OCI-LY3 (cell line): ENCODE results near the gene OXNAD1.

Experiments
- H2AFZ ChIP-seq: fragments of 200-600, 300-600 bp; shearing (Covaris generic); 2 replicates; pipeline ENCODE4 v1.6.0; 2014; ENCODE audit warnings: antibody characterized with exemption, low read depth, low read length
- H3K27ac ChIP-seq: fragments of 200-600, 300-600 bp; sonication (generic); 2 replicates; pipeline ENCODE4 v1.5.1; 2014; ENCODE audit warnings: mild to moderate bottlenecking, low read length, moderate library complexity, mixed read lengths
- H3K27me3 ChIP-seq: fragments of 200-600, 300-600 bp; sonication (generic); 2 replicates; pipeline ENCODE4 v1.6.1; 2014; ENCODE audit warnings: low read depth, low read length, mixed read lengths
- H3K36me3 ChIP-seq: fragments of 200-600, 300-600 bp; sonication (generic); replicated peaks from 2 replicates; pipeline ENCODE3; 2014; ENCODE audit warnings: low read depth, low read length, mixed read lengths
- H3K4me1 ChIP-seq: fragments of 300-600, 200-600 bp; sonication (generic); 2 replicates; pipeline ENCODE4 v1.6.1; 2014; ENCODE audit warnings: low read length, mixed read lengths
- H3K4me2 ChIP-seq: fragments of 200-600, 300-600 bp; sonication (generic); 2 replicates; pipeline ENCODE4 v1.6.1; 2014; ENCODE audit warnings: low read length, mixed read lengths
- H3K4me3 ChIP-seq: fragments of 300-600, 200-600 bp; sonication (generic); 2 replicates; pipeline ENCODE4 v1.5.1; 2014; ENCODE audit warnings: antibody characterized with exemption, mild to moderate bottlenecking, low read length, moderate library complexity
- H3K79me2 ChIP-seq: fragments of 300-600, 200-600 bp; shearing (Covaris generic); 2 replicates; pipeline ENCODE4 v1.6.1; 2014; ENCODE audit warnings: mild to moderate bottlenecking, low read length, mixed read lengths
- H3K9ac ChIP-seq: fragments of 300-600, 200-600 bp; shearing (Covaris generic); 2 replicates; pipeline ENCODE4 v1.6.0; 2014; ENCODE audit warnings: mild to moderate bottlenecking, low read length, moderate library complexity
- H3K9me3 ChIP-seq: fragments of 200-600, 300-600 bp; shearing (Covaris generic); 2 replicates; pipeline ENCODE4 v1.6.1; 2014; ENCODE audit warnings: low read length, mixed read lengths; ENCODE audit not compliant: insufficient read depth
- H4K20me1 ChIP-seq: fragments of 200-600, 300-600 bp; sonication (generic); 2 replicates; pipeline ENCODE4 v1.6.1; 2016; ENCODE audit warnings: low read length, mixed read lengths; ENCODE audit not compliant: insufficient read depth
- CTCF ChIP-seq: fragments of 200-600, 300-600 bp; sonication (generic); IDR thresholded peaks from 2 replicates; pipeline ENCODE4 v1.5.1; 2014; ENCODE audit warnings: antibody characterized with exemption, low read length, low read depth
- EZH2phosphoT487 ChIP-seq: fragments of 200-600 bp; shearing (Covaris generic); IDR thresholded peaks from 2 replicates; pipeline ENCODE4 v1.6.1; 2018; ENCODE audit warnings: antibody characterized with exemption, mixed run types, low read depth

The OXNAD1 gene

GRCh38 chr3:16320711-16321110, 55.7 kb downstream of the OXNAD1 start:
- Histone ChIP-seq H3K9ac (no peak overlapping the region), H4K20me1 (peaks cover 42% of the 10 kb centered on the region), H3K4me3 (no peak overlapping the region), H3K79me2 (peaks cover 20% of the 10 kb centered on the region), H2AFZ (no peak overlapping the region), H3K9me3 (no peaks in the 10 kb centered on the region), H3K4me2 (no peak overlapping the region), H3K4me1 (peaks cover 23% of the 10 kb centered on the region), H3K36me3 (peaks cover 85% of the 10 kb centered on the region), H3K27ac (no peak overlapping the region), H3K27me3 (no peaks in the 10 kb centered on the region)
- TF ChIP-seq CTCF (no peak), EZH2phosphoT487 (no peak)

- peaks cover 43% of the 10 kb centered on the region for H4K20me1 ChIP-seq
- H3K9me3 ChIP-seq, result no peaks in the 10 kb centered on the region
- TF ChIP-seq EZH2phosphoT487 (no peak), CTCF (no peak)
- no peak overlapping the region for H2AFZ ChIP-seq
- no peak overlapping the region for H3K4me3 ChIP-seq
- H3K4me2 ChIP-seq, result no peak overlapping the region
- H3K9ac ChIP-seq, result no peak overlapping the region
- H3K4me1 ChIP-seq, result peaks cover 23% of the 10 kb centered on the region
- H3K27me3 ChIP-seq, result no peaks in the 10 kb centered on the region
- H3K36me3 ChIP-seq, result peaks cover 84% of the 10 kb centered on the region
- no peak overlapping the region for H3K27ac ChIP-seq
- peaks cover 24% of the 10 kb centered on the region for H3K79me2 ChIP-seq
Observed at GRCh38 chr3:16322189-16322588, 57.2 kb downstream of the OXNAD1 start.

- H3K27me3 ChIP-seq, result no peaks in the 10 kb centered on the region
- peaks cover 17% of the 10 kb centered on the region; the same call in 1 of the 2 replicates for H3K79me2 ChIP-seq
- peaks cover 13% of the 10 kb centered on the region for H3K4me1 ChIP-seq
- no peak overlapping the region for H3K9ac ChIP-seq
- H3K36me3 ChIP-seq, result peaks cover 74% of the 10 kb centered on the region
- H3K9me3 ChIP-seq, result no peaks in the 10 kb centered on the region
- H2AFZ ChIP-seq, result no peak overlapping the region
- H3K4me3 ChIP-seq, result no peak overlapping the region
- H3K4me2 ChIP-seq, result no peak overlapping the region
- no peak for TF ChIP-seq CTCF
- TF ChIP-seq EZH2phosphoT487, result no peak
- H3K27ac ChIP-seq, result no peak overlapping the region
- peaks cover 43% of the 10 kb centered on the region for H4K20me1 ChIP-seq
Observed at GRCh38 chr3:16323737-16324136, 58.7 kb downstream of the OXNAD1 start.

- H3K36me3 ChIP-seq, result peaks cover 61% of the 10 kb centered on the region
- H3K27me3 ChIP-seq, result no peaks in the 10 kb centered on the region
- no peak overlapping the region for H3K4me3 ChIP-seq
- no peaks in the 10 kb centered on the region for H3K4me1 ChIP-seq
- peaks cover 22% of the 10 kb centered on the region; the same call in 1 of the 2 replicates for H3K79me2 ChIP-seq
- H2AFZ ChIP-seq, result no peak overlapping the region
- H3K9me3 ChIP-seq, result no peaks in the 10 kb centered on the region
- H3K27ac ChIP-seq, result no peak overlapping the region
- no peak overlapping the region for H3K4me2 ChIP-seq
- no peak for TF ChIP-seq EZH2phosphoT487
- H4K20me1 ChIP-seq, result peaks cover 37% of the 10 kb centered on the region
- no peak overlapping the region for H3K9ac ChIP-seq
Observed at GRCh38 chr3:16325850-16326249, 60.8 kb downstream of the OXNAD1 start.
